Right cardiac atrium (tissue), 5 donors: ENCODE measurements around the gene TPP2. TPM values are rescaled to one million over a fixed set of nuclear protein-coding genes. Genes with fewer than 3 reads are reported as not detected.
A peak's percentile ranks its signal among the peaks of the same experiment; 100 is the strongest.

ENCODE experiments used
- ATAC-seq, 2 donors: fragments of 200-7000 bp; cut with Tn5 transposase; one replicate each; pipeline versions ENCODE4 v1.8.0 to v1.9.1; 2020; ENCODE audit warnings: moderate library complexity in 2 of 2, mild to moderate bottlenecking in 1 of 2
- DNase-seq, 3 donors: peaks; one replicate each; pipeline ENCODE4 v3.0.0-alpha.2; 2020
- H3K27ac ChIP-seq: one replicate; pipeline ENCODE4 v1.5.1; 2013; ENCODE audit warnings: mild to moderate bottlenecking, low read length, control low read depth, moderate library complexity
- H3K27me3 ChIP-seq: one replicate; pipeline ENCODE4 v1.6.1; 2013; ENCODE audit not compliant: control insufficient read depth, insufficient read depth
- H3K4me1 ChIP-seq: one replicate; pipeline ENCODE4 v1.6.1; 2013; ENCODE audit warnings: low read length; ENCODE audit not compliant: control insufficient read depth, insufficient read depth
- H3K4me3 ChIP-seq: one replicate; pipeline ENCODE4 v1.5.1; 2013; ENCODE audit warnings: low read length, control low read depth
- H3K9me3 ChIP-seq: one replicate; pipeline ENCODE4 v1.6.1; 2013; ENCODE audit warnings: low read length; ENCODE audit not compliant: control insufficient read depth
- WGBS: extraction: QIAGEN DNeasy Blood & Tissue Kit; methylation state at CpG from one replicate; pipeline ENCODE4 v1.1.7; 2013; 5-methylcytosine and 5-hydroxymethylcytosine counted together
- intact Hi-C, 4 donors: fragments of 100-400 bp; cut with DNase I; formaldehyde crosslinking; loops; one replicate each; pipeline versions ENCODE4 v1.11.0 to v1.14.0; 2022 to 2023
- polyA plus RNA-seq: library from polyadenylated mRNA; stranded (reverse); fragments of 200-250 nt; gene quantifications from one replicate; pipeline ENCODE4 v1.2.3, GENCODE V29; 2013
- total RNA-seq, 4 donors: library from RNA; stranded (reverse); fragmentation: NEBNext Ultra II Directional; extraction: Animal tissue kit (Norgen Biotek cat#: 25700); gene quantifications; one replicate each; pipeline ENCODE4 v1.2.1, GENCODE V29; 2021
- donor health status: healthy with polysubstance abuse.
- donor health status: DM: no; HTN: yes; CAD: no.
- donor health status: DM: no; HTN: no; CAD: no.
- donor health status: DM: no; HTN: yes; CAD: no; lungs with severe emphysema.
- donor health status: DM: yes; HTN: yes; CAD: no.

TPP2 gene
- total and polyA plus RNA-seq, 5 donors, result 22.4 to 35.1 (median 32.2) TPM

- Histone ChIP-seq H3K27ac (no peak overlapping the region), H3K4me1 (no peaks in the 10 kb centered on the region), H3K27me3 (no peaks in the 10 kb centered on the region), H3K4me3 (no peak overlapping the region), H3K9me3 (peaks cover 2% of the 10 kb centered on the region)
- intact Hi-C loops, result no loop called here
- DNase-seq (no peak), ATAC-seq (no peak)
- 90% methylated on average over 6 of the region's 6 CpGs for WGBS
These were observed 107.7 kb downstream of the TPP2 start for GRCh38 chr13:102704238-102705058.

- Histone ChIP-seq H3K9me3 (peaks cover 2% of the 10 kb centered on the region), H3K27me3 (no peaks in the 10 kb centered on the region), H3K4me1 (no peaks in the 10 kb centered on the region), H3K4me3 (no peak overlapping the region), H3K27ac (no peak overlapping the region)
- intact Hi-C loops, result no loop called here
- peak; percentile 52 to 57 for ATAC-seq
- DNase-seq, result no peak
- WGBS, result 12% methylated on average over 4 of the region's 4 CpGs
These were observed 110.7 kb downstream of the TPP2 start for GRCh38 chr13:102707467-102707866.

DNA sequence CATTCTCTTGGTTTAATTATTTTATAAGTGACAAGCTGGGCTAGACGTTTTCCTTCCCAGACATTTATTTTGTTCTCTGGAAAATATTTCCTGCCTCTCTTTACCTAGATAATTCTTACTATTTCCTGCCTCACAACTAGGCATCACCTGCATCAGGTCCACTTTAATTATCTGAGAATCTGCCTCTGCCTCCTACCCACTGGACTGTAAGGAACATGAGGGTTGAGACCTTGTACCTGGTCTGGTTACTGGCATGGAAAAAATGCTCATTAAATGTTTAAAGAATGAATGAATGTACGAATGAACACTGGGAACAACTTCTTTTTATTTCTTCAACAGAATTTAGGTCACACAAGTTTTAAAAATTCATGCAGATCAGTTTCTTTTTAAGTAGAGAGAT is 111.4 kb downstream of the TPP2 start:
- intact Hi-C loops, result no loop called here
- Histone ChIP-seq H3K9me3 (peaks cover 2% of the 10 kb centered on the region), H3K27me3 (no peaks in the 10 kb centered on the region), H3K4me3 (no peak overlapping the region), H3K27ac (no peak overlapping the region), H3K4me1 (no peaks in the 10 kb centered on the region)
- ATAC-seq (no peak), DNase-seq (no peak)
- WGBS, result 46% methylated on average over 2 of the region's 2 CpGs

GRCh38 chr13:102708991-102709390 is 112.2 kb downstream of the TPP2 start:
- H3K9me3 ChIP-seq, result peaks cover 2% of the 10 kb centered on the region
- no peak overlapping the region for H3K27ac ChIP-seq
- intact Hi-C loops, result no loop called here
- DNase-seq (no peak), ATAC-seq (no peak)
- H3K4me3 ChIP-seq, result no peak overlapping the region
- no peaks in the 10 kb centered on the region for H3K4me1 ChIP-seq
- 93% methylated on average over 2 of the region's 2 CpGs for WGBS
- no peaks in the 10 kb centered on the region for H3K27me3 ChIP-seq

- Histone ChIP-seq H3K4me1 (no peaks in the 10 kb centered on the region), H3K9me3 (peaks cover 2% of the 10 kb centered on the region), H3K27me3 (no peaks in the 10 kb centered on the region), H3K4me3 (no peak overlapping the region), H3K27ac (no peak overlapping the region)
- ATAC-seq, result no peak
- no peak for DNase-seq
- intact Hi-C loops, result no loop called here
These were observed 112.8 kb downstream of the TPP2 start for GRCh38 chr13:102709536-102709935.

GRCh38 chr13:102710261-102710679 is 113.5 kb downstream of the TPP2 start:
- Histone ChIP-seq H3K4me1 (no peaks in the 10 kb centered on the region), H3K27ac (no peak overlapping the region), H3K27me3 (no peaks in the 10 kb centered on the region), H3K4me3 (no peak overlapping the region), H3K9me3 (peaks cover 2% of the 10 kb centered on the region)
- 76% methylated on average over 9 of the region's 9 CpGs for WGBS
- ATAC-seq (no peak), DNase-seq (no peak)
- intact Hi-C loops, result no loop called here

DNA sequence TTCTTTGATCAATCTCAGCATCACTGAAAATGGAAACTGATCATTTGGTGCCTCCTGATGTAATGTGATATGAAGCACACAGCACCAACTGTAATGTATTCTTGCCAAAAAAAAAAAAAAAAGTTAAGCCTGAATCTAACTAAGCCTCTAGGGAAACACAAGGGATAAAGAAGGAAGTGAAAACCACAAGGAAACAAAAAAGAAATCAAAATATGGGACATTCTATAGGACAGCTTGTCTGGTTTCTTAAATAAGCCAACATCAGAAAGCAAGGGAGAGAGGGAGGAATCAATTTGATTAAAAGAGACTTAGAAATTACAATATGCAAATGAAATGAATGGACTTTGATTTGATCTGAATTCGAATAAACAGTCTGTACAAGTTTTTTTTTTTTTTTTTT is 118.7 kb downstream of the TPP2 start:
- no peak for DNase-seq
- intact Hi-C loops, result no loop called here
- no peaks in the 10 kb centered on the region for H3K4me1 ChIP-seq
- 50% methylated on average over 1 of the region's 1 CpG for WGBS
- no peaks in the 10 kb centered on the region for H3K9me3 ChIP-seq
- no peak overlapping the region for H3K27ac ChIP-seq
- ATAC-seq, result no peak
- H3K27me3 ChIP-seq, result no peaks in the 10 kb centered on the region
- H3K4me3 ChIP-seq, result no peak overlapping the region

DNA sequence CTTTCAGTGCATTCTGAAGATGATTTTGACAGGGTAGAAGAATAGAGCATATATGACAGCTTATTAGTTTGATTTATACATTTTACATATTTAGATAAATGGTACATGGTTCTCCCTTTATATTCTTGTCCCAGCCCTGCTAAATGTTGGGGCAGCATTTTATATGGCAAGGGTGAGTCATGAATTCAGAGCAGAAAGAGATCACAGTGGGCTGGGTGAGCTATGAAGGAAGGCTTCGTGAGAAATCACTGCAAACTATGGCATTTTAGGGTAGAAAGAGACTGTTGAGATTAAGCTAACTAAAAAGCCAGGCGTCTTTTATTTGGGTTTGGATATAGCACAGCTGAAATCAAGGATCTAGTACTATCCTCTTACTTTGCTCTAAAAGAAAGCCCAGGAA is 122.0 kb downstream of the TPP2 start:
- Histone ChIP-seq H3K27ac (no peak overlapping the region), H3K9me3 (no peaks in the 10 kb centered on the region), H3K4me1 (no peaks in the 10 kb centered on the region), H3K4me3 (no peak overlapping the region), H3K27me3 (no peaks in the 10 kb centered on the region)
- ATAC-seq (no peak), DNase-seq (no peak)
- 84% methylated on average over 2 of the region's 2 CpGs for WGBS
- intact Hi-C loops, result no loop called here

- ATAC-seq, result no peak
- Histone ChIP-seq H3K4me1 (no peaks in the 10 kb centered on the region), H3K4me3 (no peak overlapping the region), H3K9me3 (no peaks in the 10 kb centered on the region), H3K27ac (no peak overlapping the region), H3K27me3 (no peaks in the 10 kb centered on the region)
- no peak for DNase-seq
- intact Hi-C loops, result loop anchor here in 1 of 4 donors (10.0 kb wide), 1 partner anchor 137 kb away; no protein-coding TSS in a partner anchor
- 72% methylated on average over 1 of the region's 1 CpG for WGBS
These were observed 125.0 kb downstream of the TPP2 start for GRCh38 chr13:102721800-102722231.

- DNase-seq, result no peak
- ATAC-seq, result peak; percentile 53 to 74
- H3K9me3 ChIP-seq, result no peaks in the 10 kb centered on the region
- H3K27ac ChIP-seq, result no peak overlapping the region
- no peak overlapping the region for H3K4me3 ChIP-seq
- no peaks in the 10 kb centered on the region for H3K27me3 ChIP-seq
- H3K4me1 ChIP-seq, result no peaks in the 10 kb centered on the region
- WGBS, result 65% methylated on average over 6 of the region's 6 CpGs
- intact Hi-C loops, result loop anchor here in 1 of 4 donors (10.0 kb wide), 1 partner anchor 140 kb away; no protein-coding TSS in a partner anchor
These were observed 128.1 kb downstream of the TPP2 start for GRCh38 chr13:102724923-102725322.

DNA sequence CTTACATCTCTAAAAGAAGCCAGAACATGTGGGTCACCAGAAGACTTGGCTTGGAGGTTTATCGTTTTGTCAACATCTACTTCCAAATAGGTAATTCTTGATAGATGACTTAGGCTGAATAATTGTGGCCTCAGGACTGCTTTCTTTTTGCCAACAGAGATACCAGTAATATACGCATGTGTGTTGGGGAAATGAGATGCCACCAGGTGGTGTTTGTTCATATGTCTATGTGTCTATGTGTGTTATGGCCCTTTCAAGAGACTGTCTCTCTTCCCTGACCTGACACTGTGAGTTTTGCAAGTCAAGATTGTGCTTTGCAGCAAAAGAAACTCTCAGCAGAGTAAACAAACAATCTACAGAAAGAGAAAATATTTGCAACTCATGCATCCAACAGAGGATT is 129.6 kb downstream of the TPP2 start:
- intact Hi-C loops, result loop anchor here in 1 of 4 donors (10.0 kb wide), 1 partner anchor 142 kb away; no protein-coding TSS in a partner anchor
- no peaks in the 10 kb centered on the region for H3K4me1 ChIP-seq
- DNase-seq, result no peak
- no peaks in the 10 kb centered on the region for H3K9me3 ChIP-seq
- H3K4me3 ChIP-seq, result no peak overlapping the region
- no peaks in the 10 kb centered on the region for H3K27me3 ChIP-seq
- 79% methylated on average over 2 of the region's 2 CpGs for WGBS
- no peak for ATAC-seq
- H3K27ac ChIP-seq, result no peak overlapping the region
